ENCODE results near the gene PM20D2.

DNA sequence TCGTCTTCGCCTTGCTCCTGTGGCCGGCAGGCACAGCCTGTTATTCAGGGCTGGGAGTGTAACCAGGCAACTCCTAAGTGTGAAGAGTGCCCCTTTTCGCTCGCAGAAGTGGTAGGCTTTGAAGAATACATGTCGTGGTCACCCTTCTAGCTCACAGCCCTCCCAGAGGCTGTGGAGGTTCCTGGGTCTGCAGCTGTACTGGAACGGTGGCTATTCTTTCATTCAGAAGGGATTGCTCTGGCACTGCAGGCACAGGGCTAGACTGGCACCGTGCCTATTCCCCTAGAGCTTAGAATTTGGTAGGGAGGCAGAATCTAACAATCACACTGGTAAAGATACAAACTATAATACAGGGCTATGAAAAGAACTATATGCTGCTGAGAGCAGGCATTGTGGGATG lies 26.9 kb upstream of the PM20D2 start:
- TF ChIP-seq, protein P1, sequence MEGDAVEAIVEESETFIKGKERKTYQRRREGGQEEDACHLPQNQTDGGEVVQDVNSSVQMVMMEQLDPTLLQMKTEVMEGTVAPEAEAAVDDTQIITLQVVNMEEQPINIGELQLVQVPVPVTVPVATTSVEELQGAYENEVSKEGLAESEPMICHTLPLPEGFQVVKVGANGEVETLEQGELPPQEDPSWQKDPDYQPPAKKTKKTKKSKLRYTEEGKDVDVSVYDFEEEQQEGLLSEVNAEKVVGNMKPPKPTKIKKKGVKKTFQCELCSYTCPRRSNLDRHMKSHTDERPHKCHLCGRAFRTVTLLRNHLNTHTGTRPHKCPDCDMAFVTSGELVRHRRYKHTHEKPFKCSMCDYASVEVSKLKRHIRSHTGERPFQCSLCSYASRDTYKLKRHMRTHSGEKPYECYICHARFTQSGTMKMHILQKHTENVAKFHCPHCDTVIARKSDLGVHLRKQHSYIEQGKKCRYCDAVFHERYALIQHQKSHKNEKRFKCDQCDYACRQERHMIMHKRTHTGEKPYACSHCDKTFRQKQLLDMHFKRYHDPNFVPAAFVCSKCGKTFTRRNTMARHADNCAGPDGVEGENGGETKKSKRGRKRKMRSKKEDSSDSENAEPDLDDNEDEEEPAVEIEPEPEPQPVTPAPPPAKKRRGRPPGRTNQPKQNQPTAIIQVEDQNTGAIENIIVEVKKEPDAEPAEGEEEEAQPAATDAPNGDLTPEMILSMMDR (conservative IDR thresholded peaks at IDR 0.05; ENCODE audit: low read depth, low read length): no peak
- TF ChIP-seq EZH2 (IDR thresholded peaks at IDR 0.05; ENCODE audit: borderline replicate concordance, low read depth, low read length, poor library complexity, severe bottlenecking): no peak
